ENCODE results near the gene CNPY1. TPM values are rescaled to one million over a fixed set of nuclear protein-coding genes. Genes with fewer than 3 reads are reported as not detected.

Gene CNPY1
- polyA plus RNA-seq, 1 donor from 2014 or later: 0.36 TPM

DNA sequence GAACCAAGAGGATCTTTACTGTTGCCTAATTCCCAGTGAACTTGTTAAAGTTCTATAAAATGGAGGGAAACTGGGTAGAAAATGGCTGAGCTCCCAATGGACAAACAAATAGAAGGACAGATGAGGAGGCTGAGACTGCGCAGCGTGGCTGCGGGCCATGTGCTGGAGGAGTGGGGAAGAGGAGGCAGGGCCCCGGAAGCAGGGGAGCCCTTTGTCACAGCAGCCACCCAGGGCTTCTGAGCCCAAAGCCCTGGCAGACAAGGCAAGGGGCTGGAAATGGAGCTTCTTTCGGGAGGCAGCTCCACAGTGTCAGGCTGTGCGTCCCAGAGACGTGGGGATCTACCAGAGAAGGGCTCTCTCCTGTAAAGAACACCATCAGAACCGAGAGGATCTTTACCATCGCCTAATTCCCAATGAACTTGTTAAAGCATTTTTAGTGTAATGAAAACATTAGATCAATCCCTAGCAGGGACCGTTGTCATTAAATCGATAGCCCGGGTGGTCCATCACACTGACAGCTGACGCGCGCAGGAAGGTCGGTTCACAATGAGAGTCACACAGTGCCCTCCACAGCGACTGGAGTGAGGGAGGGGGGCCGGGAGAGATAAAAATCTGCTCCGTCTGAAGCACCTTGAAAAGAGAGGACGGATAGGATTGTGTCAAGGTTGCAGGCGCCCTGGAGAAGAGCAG, 14.0 kb upstream of the CNPY1 start:
- Histone ChIP-seq H3K9me3 (ENCODE audit: low read length) (no peaks in the 10 kb centered on the region), H3K27ac (ENCODE audit: low read length) (no peak overlapping the region), H3K9ac (ENCODE audit: low read length) (no peak overlapping the region), H3K4me2 (ENCODE audit: low read length) (no peak overlapping the region), H3F3A (ENCODE audit: insufficient read depth, low read length, poor library complexity, severe bottlenecking) (no peaks in the 10 kb centered on the region), H3K27me3 (ENCODE audit: insufficient read depth, low read depth, low read length) (no peaks in the 10 kb centered on the region), H3K9me2 (ENCODE audit: insufficient read depth, low read length) (no peaks in the 10 kb centered on the region), H3K79me2 (replicated peaks; ENCODE audit: insufficient read depth, low read length) (no peaks in the 10 kb centered on the region), H3K36me3 (ENCODE audit: insufficient read depth, low read length) (no peaks in the 10 kb centered on the region), H4K20me1 (ENCODE audit: insufficient read depth) (no peaks in the 10 kb centered on the region), H2AFZ (ENCODE audit: low read depth, low read length) (no peak overlapping the region), H3K4me3 (ENCODE audit: low read length) (no peak overlapping the region)
- TF ChIP-seq EP300 (conservative IDR thresholded peaks at IDR 0.05; ENCODE audit: poor library complexity, severe bottlenecking) (no peak), TAF1 (IDR thresholded peaks at IDR 0.05; ENCODE audit: low read depth) (no peak), CTCF (IDR thresholded peaks at IDR 0.05; ENCODE audit: poor library complexity, severe bottlenecking) (no peak), POLR2AphosphoS5 (IDR thresholded peaks at IDR 0.05) (no peak)

GRCh38 chr7:155559519-155560108, 13.3 kb upstream of the CNPY1 start:
- H3K9me2 ChIP-seq (ENCODE audit: insufficient read depth, low read length): no peaks in the 10 kb centered on the region
- no peak overlapping the region for H3K9ac ChIP-seq (ENCODE audit: low read length)
- H4K20me1 ChIP-seq (ENCODE audit: insufficient read depth): no peaks in the 10 kb centered on the region
- no peaks in the 10 kb centered on the region for H3K36me3 ChIP-seq (ENCODE audit: insufficient read depth, low read length)
- no peak overlapping the region for H3K4me3 ChIP-seq (ENCODE audit: low read length)
- H2AFZ ChIP-seq (ENCODE audit: low read depth, low read length): no peak overlapping the region
- no peak overlapping the region for H3K27ac ChIP-seq (ENCODE audit: low read length)
- no peaks in the 10 kb centered on the region for H3K79me2 ChIP-seq (replicated peaks; ENCODE audit: insufficient read depth, low read length)
- H3K4me2 ChIP-seq (ENCODE audit: low read length): no peak overlapping the region
- no peaks in the 10 kb centered on the region for H3K27me3 ChIP-seq (ENCODE audit: insufficient read depth, low read depth, low read length)
- no peaks in the 10 kb centered on the region for H3F3A ChIP-seq (ENCODE audit: insufficient read depth, low read length, poor library complexity, severe bottlenecking)
- TF ChIP-seq POLR2AphosphoS5 (IDR thresholded peaks at IDR 0.05): no peak
- H3K9me3 ChIP-seq (ENCODE audit: low read length): no peaks in the 10 kb centered on the region

GRCh38 chr7:155558961-155559360, 12.6 kb upstream of the CNPY1 start:
- H3K27ac ChIP-seq (ENCODE audit: low read length): no peak overlapping the region
- no peak for TF ChIP-seq POLR2AphosphoS5 (IDR thresholded peaks at IDR 0.05)
- TF ChIP-seq EP300 (conservative IDR thresholded peaks at IDR 0.05; ENCODE audit: poor library complexity, severe bottlenecking): no peak
- no peak for TF ChIP-seq MXI1 (conservative IDR thresholded peaks at IDR 0.05; ENCODE audit: poor library complexity, severe bottlenecking)
- TF ChIP-seq SMC3 (conservative IDR thresholded peaks at IDR 0.05; ENCODE audit: poor library complexity): no peak
- TF ChIP-seq REST (IDR thresholded peaks at IDR 0.05; ENCODE audit: borderline replicate concordance): no peak
- TF ChIP-seq CTCF (IDR thresholded peaks at IDR 0.05; ENCODE audit: poor library complexity, severe bottlenecking): no peak
- TF ChIP-seq RAD21 (conservative IDR thresholded peaks at IDR 0.05): no peak
- no peak for TF ChIP-seq TAF1 (IDR thresholded peaks at IDR 0.05; ENCODE audit: low read depth)
- H3K9ac ChIP-seq (ENCODE audit: low read length): no peak overlapping the region
- no peak overlapping the region for H2AFZ ChIP-seq (ENCODE audit: low read depth, low read length)
- no peaks in the 10 kb centered on the region for H4K20me1 ChIP-seq (ENCODE audit: insufficient read depth)
- H3K4me3 ChIP-seq (ENCODE audit: low read length): no peak overlapping the region
- no peaks in the 10 kb centered on the region for H3K36me3 ChIP-seq (ENCODE audit: insufficient read depth, low read length)
- no peaks in the 10 kb centered on the region for H3K9me3 ChIP-seq (ENCODE audit: low read length)
- H3K4me2 ChIP-seq (ENCODE audit: low read length): no peak overlapping the region
- H3K27me3 ChIP-seq (ENCODE audit: insufficient read depth, low read depth, low read length): no peaks in the 10 kb centered on the region
- no peaks in the 10 kb centered on the region for H3K79me2 ChIP-seq (replicated peaks; ENCODE audit: insufficient read depth, low read length)
- no peaks in the 10 kb centered on the region for H3K9me2 ChIP-seq (ENCODE audit: insufficient read depth, low read length)
- H3F3A ChIP-seq (ENCODE audit: insufficient read depth, low read length, poor library complexity, severe bottlenecking): no peaks in the 10 kb centered on the region
